Fibroblast of the conjunctiva (primary cell): ENCODE measurements around the gene COLQ.

Experiments used
- DNase-seq: peaks from one replicate; pipeline ENCODE4 v3.0.0-alpha.2; 2010; ENCODE audit warnings: low read depth

Gene COLQ

GRCh38 chr3:15454965-15455364 is 66.5 kb downstream of the COLQ start:
- no peak for DNase-seq

- DNase-seq = no peak
Observed at GRCh38 chr3:15453991-15454625, 67.4 kb downstream of the COLQ start.

- no peak for DNase-seq
Observed at GRCh38 chr3:15453501-15453900, 68.0 kb downstream of the COLQ start.

- DNase-seq = no peak
Observed at GRCh38 chr3:15452961-15453360, 68.5 kb downstream of the COLQ start.

GRCh38 chr3:15452156-15452555 is 69.3 kb downstream of the COLQ start:
- DNase-seq = no peak

GRCh38 chr3:15451216-15452113 is 70.0 kb downstream of the COLQ start:
- DNase-seq = no peak

GRCh38 chr3:15450438-15451215 is 70.9 kb downstream of the COLQ start:
- DNase-seq = no peak

- DNase-seq = no peak
Observed at GRCh38 chr3:15449489-15450224, 71.8 kb downstream of the COLQ start.

GRCh38 chr3:15443826-15444524 is 77.5 kb downstream of the COLQ start:
- no peak for DNase-seq

GRCh38 chr3:15440891-15441290 is 80.6 kb downstream of the COLQ start:
- no peak for DNase-seq

- no peak for DNase-seq
Observed at GRCh38 chr3:15439476-15439875, 82.0 kb downstream of the COLQ start.

- DNase-seq = no peak
Observed at GRCh38 chr3:15438983-15439382, 82.5 kb downstream of the COLQ start.

GRCh38 chr3:15436246-15436645 is 85.3 kb downstream of the COLQ start:
- no peak for DNase-seq

- DNase-seq = no peak
Observed at GRCh38 chr3:15434756-15435155, 86.8 kb downstream of the COLQ start.

- DNase-seq = no peak
Observed at GRCh38 chr3:15433531-15433930, 88.0 kb downstream of the COLQ start.

- DNase-seq = no peak
Observed at GRCh38 chr3:15431256-15431837, 90.2 kb downstream of the COLQ start.

GRCh38 chr3:15430624-15431023 is 90.9 kb downstream of the COLQ start:
- DNase-seq = no peak

GRCh38 chr3:15429080-15429479 is 92.4 kb downstream of the COLQ start:
- DNase-seq = no peak

GRCh38 chr3:15428539-15428938 is 93.0 kb downstream of the COLQ start:
- DNase-seq = peak; percentile 32

GRCh38 chr3:15427981-15428380 is 93.5 kb downstream of the COLQ start:
- no peak for DNase-seq
